Head of caudate nucleus (tissue), 42 donors: Measurements from ENCODE around the gene BTBD19.
"Not testable (repeated sequence)": the region's sequence is repeated elsewhere in the genome, so short reads cannot be mapped to it uniquely, and the experiment has no call there.

Source experiments
- DNase-seq, 42 donors: peaks; one replicate each; pipeline versions ENCODE4 v3.0.0 to v3.0.0-alpha.2; 2020 to 2021; ENCODE audit warnings: mixed read lengths in 7 of 42
- intact Hi-C: fragments of 100-400 bp; cut with DNase I; formaldehyde crosslinking; loops from one replicate; pipeline ENCODE4 v1.15.0; 2022

The BTBD19 gene

GRCh38 chr1:44805311-44806024 lies 2.9 kb upstream of the BTBD19 start:
- intact Hi-C loops = no loop called here
- peak in 2 of 42 donors; percentile 1 to 17 for DNase-seq

GRCh38 chr1:44806025-44806703 lies 2.2 kb upstream of the BTBD19 start:
- DNase-seq = peak in 1 of 42 donors; percentile 28
- intact Hi-C loops = no loop called here

DNA sequence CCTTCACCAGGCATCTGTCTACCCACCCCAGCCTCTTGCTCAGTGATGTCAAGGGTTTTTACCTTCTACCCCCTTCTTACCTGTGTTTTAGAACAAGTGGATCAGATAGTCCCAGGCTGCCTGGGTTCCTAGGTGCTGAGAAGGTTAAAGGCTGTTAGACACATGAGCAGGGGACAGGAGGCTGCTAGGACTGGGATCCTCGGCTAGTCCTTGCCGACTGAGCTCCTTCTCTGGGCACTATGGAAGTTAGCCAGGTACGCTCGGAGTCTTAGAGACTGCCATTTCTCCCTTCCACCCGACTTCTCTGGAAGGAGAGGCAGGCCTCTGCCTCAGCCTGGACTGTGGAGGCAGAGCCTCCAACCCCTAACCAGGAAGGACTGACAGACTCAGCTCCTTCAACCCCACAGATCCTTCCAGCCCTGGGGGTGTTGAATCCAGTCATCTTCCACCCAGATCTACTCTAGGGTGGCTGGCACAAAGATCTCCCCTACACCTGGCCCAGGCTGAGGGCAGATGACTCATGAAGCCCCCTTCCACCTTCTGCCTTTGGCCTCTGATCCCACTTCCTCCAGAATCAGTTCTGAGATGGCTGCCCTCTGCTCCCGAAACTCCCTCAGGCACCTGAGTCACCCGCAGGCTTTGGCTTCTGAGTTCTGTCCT lies 1.5 kb upstream of the BTBD19 start, which contains the start of gene DYNLT4:
Gene DYNLT4, minus strand, starts transcription at position 648 of the 660 bp plus-strand sequence. CDS start 683 bp downstream, outside the sequence.
- peak in 2 of 42 donors; percentile 2 to 12 for DNase-seq
- intact Hi-C loops = no loop called here

GRCh38 chr1:44807364-44808062 lies 810 bp upstream of the BTBD19 start:
- intact Hi-C loops = no loop called here
- peak; percentile 59 to 92 (median 79) for DNase-seq

DNA sequence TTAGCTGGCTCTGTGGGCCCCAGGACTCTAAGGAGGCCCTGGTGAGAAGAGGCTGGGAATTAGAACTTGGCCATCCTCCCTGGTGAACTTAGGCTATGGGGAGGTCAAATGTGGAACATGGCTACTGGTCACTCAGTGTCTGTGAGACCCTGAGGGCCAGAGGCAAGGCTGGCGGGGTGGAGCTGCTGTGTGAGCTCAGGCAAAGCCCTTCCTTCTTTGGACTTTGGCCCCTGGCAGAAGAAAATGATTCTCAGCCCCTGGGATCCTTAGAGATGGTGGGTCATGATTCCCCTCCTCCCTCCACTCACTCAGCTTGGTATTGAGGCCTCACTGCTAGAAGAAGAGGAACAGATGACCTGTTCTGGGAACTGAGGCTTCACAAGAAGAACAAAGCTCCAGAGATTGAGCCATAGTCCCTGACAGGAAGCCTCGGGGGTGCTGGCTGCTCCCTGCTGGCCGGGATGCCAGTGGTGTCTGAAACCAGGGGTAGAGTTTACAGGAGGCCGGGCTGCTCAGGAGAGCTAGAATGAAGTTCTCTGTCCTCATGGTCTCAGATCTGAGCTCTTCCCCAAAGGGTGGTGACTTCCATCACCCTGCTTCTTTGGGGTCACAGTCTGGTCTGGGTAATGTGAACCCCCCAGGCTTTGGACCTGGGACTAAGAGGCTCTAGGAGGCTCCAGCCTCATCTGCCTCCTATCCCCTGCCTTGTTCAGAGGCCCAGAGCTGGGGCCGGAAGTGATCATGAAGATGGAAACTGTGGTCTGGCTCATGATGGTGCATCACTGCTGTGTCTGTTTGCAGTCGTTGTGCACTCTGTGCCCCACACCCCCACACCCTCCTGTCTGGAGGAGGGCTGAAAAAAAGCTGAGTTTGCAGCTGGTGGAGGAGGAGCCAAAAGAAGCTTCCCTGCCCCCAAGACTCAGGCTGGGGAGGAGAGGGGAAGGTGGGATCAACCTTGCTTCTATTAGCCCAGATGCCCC lies 905 bp downstream of the BTBD19 start:
- peak in 20 of 42 donors; percentile 32 to 74 (median 52) for DNase-seq
- intact Hi-C loops = no loop called here

GRCh38 chr1:44810101-44810761 lies 1.9 kb downstream of the BTBD19 start:
- peak in 29 of 42 donors; percentile 38 to 76 (median 57) for DNase-seq

DNA sequence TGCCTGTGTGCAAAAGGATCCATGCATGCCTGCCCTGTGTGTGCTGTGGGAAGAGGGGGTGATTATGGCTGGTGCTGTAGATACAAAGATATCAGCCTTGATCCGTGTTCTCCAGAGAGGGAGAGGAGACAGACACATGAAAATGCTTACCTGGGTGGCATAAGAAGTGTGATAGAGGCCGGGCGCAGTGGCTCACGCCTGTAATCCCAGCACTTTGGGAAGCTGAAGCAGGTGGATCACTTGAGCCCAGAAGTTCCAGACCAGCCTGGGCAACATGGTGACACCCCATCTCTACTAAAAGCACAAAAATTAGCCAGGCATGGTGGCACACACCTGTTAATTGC lies 2.4 kb downstream of the BTBD19 start:
- peak in 2 of 42 donors; percentile 11 to 16 for DNase-seq
- intact Hi-C loops = not testable (repeated sequence)

More at GRCh38 chr1:44810101-44810761, 1.9 kb downstream of the BTBD19 start:
- intact Hi-C loops = no loop called here

DNA sequence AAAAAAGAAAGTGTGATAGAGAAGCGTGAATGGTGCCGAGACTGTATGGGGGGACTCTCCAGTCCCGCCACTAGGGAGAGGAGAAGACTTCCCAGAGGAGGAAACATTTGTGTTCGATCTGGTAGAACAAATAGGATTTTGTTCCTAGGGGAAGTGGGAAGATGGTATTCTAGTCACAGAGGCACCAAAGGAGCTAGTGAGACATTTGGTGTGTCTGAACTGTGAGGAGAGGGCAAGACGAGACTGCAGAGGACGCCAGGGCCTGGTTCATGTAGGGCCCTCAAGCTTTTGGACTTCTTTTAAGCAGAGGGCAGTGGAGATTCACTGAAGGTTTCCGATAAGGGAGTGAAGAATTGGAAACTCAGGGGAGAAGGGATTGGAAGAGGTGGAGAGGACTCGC lies 2.9 kb downstream of the BTBD19 start:
- DNase-seq = peak in 1 of 42 donors; percentile 1
- intact Hi-C loops = no loop called here

DNA sequence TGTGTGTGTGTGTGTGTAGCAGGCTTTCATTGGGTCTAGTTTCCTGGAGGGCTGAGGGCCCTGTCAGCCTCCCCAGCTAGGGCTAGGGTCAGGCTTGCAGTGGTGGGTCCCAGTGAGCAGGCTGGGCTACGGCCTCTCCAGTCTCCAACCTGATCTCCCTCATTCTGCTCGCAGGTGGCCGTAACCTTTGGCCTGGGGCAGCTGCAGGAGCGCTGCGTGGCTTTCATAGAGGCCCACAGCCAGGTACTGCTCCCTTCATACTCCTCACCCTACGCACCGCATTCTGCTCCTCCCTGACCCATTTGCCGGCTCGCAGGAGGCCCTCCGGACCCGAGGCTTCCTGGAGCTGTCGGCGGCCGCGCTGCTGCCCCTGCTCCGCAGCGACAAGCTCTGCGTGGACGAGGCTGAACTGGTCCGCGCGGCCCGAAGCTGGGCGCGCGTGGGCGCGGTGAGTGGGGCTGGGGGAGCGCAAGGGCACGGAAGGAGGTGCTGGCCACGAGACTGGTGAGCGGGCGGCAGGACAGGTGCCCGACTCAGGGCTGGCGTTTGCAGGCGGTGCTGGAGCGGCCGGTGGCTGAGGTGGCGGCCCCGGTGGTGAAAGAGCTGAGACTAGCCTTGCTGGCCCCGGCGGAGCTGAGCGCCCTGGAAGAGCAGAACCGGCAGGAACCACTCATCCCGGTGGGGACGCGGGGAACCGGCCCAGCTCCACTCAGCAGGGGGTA lies 4.7 kb downstream of the BTBD19 start:
- intact Hi-C loops = no loop called here

DNA sequence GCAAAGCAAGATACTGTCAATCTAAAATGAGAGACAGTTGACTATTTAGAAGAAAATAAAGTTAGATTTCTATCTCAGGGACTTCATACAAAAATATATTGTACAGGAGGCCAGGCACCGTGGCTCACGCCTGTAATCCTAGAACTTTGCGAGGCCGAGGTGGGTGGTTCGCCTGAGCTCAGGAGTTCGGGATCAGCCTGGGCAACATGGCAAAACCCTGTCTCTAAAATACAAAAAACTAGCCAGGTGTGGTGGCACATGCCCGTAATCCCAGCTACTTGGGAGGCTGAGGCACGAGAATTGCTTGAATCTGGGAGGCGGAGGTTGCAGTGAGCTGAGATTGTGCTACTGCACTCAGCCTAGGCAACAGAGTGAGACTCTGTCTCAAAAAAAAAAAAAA lies 7.6 kb downstream of the BTBD19 start:
- intact Hi-C loops = not testable (repeated sequence)
- peak in 1 of 42 donors; percentile 20 for DNase-seq

More for the DNA sequence above, 4.7 kb downstream of the BTBD19 start:
- DNase-seq = peak in 12 of 42 donors; percentile 21 to 65 (median 49)

DNA sequence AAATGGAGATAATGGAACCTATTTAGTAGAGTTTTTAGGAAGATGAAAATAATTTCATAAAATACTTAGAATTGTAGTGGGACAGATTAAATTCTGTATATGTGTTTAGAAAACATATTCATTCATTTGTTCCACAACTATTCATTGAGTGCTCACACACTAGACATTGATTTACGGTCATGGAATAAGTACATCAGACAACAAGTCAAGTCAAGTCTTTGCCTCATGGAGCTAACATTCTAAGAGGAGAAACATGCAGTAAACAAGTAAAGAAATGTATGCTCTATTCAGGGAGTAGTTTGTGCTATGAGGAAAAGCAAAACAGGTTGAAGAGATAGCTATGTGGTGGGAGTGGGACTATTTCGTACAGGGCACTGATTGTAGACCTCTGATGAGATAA lies 9.0 kb downstream of the BTBD19 start:
- DNase-seq = no peak
- intact Hi-C loops = no loop called here

DNA sequence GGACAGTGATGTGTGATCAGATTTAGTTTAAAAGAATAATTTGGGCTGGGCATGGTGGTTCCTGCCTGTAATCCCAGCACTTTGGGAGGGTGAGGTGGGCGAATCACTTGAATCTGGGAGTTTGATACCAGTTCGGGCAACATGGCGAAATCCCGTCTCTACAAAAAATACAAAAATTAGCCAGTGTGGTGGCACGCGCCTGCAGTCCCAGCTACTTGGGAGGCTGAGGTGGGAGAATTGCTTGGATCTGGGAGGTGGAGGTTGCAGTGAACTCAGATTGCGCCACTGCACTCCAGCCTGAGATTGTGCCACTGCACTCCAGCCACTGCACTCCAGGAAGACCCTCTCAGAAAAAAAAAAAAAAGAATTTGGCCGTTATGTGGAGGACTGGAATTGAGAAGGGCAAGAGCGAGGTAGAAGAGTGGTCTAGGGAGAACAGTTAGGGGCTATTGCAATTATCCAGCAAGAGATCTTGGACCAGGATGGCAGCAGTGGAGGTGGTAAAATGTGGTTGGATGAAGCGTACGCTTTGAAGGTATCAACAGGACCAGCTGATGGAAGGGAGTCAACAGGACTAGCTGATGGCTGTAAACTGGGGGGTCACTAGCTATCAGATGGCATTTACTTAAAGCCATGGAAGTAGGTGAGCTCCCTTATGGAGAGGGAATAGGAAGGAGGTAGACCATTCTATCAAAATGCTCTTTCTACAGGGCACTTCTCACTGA lies 9.6 kb downstream of the BTBD19 start:
- intact Hi-C loops = no loop called here

GRCh38 chr1:44819196-44819607 lies 10.9 kb downstream of the BTBD19 start:
- DNase-seq = peak in 3 of 42 donors; percentile 0 to 6 (median 5)
- intact Hi-C loops = no loop called here

More for the DNA sequence above, 9.6 kb downstream of the BTBD19 start:
- DNase-seq = peak in 1 of 42 donors; percentile 25

DNA sequence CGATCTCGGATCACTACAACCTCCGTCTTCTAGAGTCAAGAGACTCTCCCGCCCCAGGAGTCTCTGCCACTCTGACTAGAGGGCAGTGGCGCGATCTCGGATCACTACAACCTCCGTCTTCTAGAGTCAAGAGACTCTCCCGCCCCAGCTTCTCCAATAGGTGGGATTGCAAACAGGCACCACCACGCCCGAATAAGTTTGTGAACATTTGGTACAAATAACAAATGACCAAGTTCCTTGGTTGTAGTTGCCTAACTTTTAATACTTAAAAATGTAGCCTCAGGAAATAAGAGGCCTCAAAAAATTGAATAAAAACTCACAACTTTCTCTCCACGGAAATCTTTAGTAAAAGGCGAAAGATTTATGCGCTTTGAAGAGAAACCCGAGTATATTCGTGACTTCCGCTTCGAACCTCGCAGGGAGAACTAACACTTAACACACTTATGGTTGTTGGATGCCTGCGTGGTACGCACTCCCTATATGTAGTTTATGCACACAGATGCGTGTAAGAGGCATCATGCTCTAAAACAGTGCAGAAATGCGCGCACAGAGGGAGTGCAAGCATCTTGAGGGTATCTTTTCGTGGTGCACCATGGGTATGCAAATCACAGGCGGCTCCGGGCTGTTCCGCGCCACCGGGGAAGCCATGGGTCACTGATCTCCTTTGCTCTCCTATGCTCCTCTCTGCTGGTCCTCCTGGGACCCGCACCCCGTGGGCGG lies 11.4 kb downstream of the BTBD19 start:
- intact Hi-C loops = loop anchor here (2.0 kb wide), 1 partner anchor 19 kb away; the partner anchor contains the start of gene PLK3

More for the DNA sequence above, 11.4 kb downstream of the BTBD19 start:
- peak in 41 of 42 donors; percentile 45 to 85 (median 67) for DNase-seq
